Fibroblast of pulmonary artery (primary cell): ENCODE data around the gene RBM5.

Experiments used
- DNase-seq: peaks from one replicate; pipeline ENCODE4 v3.0.0-alpha.2; 2010; ENCODE audit warnings: low read depth
- H3K4me3 ChIP-seq: replicated peaks from 2 replicates; pipeline ENCODE4 v1.5.1; 2011; ENCODE audit warnings: low read depth, mild to moderate bottlenecking, control low read depth, low read length, moderate library complexity
- TF ChIP-seq, protein P1 (sequence below): IDR thresholded peaks from 2 replicates; pipeline ENCODE4 v1.5.1; 2011; ENCODE audit warnings: mild to moderate bottlenecking, control low read depth, low read length, inconsistent platforms; ENCODE audit errors: missing control alignments

Gene RBM5

DNA sequence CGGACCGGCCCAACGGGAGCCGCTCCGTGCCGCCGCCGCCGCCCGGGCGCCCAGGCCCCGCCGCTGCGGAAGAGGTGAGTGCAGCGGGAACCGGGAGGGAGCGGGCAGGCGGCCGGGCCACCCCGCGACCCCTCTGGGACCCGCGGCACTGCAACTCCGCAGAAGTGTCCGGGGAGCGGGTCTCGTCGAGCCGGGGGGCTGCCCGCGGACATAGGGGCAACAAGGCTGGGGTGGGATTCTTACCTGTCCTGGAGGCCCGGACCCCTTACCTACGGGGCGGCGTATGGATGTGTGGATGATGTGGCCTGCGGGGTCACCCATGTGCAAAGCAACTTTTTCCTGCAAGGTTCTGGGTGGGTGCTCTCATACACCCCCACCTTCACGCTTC is 66.8 kb downstream of the RBM5 start:
- peak overlapping the region; percentile 64 for H3K4me3 ChIP-seq

DNA sequence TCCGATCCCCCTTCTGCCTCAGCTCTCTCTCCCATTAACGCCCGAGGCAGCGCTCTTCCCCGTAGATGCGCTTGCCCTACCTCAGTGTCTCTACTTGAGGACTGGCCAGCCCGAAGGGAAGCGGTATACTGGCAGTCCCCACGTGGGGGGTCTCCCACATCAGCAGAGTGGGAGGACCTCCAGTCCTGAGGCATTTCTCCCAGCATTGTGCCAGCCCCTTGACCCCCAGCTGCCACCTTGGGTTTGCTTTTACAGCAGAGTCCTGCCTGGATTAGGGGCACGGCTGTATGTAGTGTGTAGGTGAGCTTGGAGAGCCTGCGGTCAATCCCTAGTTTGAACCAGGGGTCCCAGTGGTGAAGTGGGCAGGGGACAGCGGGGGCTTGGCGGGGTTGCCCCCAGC is 67.2 kb downstream of the RBM5 start:
- H3K4me3 ChIP-seq = peak overlapping the region; percentile 64
- DNase-seq = no peak
- TF ChIP-seq, protein P1, sequence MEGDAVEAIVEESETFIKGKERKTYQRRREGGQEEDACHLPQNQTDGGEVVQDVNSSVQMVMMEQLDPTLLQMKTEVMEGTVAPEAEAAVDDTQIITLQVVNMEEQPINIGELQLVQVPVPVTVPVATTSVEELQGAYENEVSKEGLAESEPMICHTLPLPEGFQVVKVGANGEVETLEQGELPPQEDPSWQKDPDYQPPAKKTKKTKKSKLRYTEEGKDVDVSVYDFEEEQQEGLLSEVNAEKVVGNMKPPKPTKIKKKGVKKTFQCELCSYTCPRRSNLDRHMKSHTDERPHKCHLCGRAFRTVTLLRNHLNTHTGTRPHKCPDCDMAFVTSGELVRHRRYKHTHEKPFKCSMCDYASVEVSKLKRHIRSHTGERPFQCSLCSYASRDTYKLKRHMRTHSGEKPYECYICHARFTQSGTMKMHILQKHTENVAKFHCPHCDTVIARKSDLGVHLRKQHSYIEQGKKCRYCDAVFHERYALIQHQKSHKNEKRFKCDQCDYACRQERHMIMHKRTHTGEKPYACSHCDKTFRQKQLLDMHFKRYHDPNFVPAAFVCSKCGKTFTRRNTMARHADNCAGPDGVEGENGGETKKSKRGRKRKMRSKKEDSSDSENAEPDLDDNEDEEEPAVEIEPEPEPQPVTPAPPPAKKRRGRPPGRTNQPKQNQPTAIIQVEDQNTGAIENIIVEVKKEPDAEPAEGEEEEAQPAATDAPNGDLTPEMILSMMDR = no peak

More for the DNA sequence above, 66.8 kb downstream of the RBM5 start:
- DNase-seq = no peak
- TF ChIP-seq, protein P1 = no peak

- DNase-seq = peak; percentile 47
- TF ChIP-seq, protein P1 = no peak
- H3K4me3 ChIP-seq = peak overlapping the region; percentile 64
Observed at GRCh38 chr3:50156549-50157493, 68.1 kb downstream of the RBM5 start.

DNA sequence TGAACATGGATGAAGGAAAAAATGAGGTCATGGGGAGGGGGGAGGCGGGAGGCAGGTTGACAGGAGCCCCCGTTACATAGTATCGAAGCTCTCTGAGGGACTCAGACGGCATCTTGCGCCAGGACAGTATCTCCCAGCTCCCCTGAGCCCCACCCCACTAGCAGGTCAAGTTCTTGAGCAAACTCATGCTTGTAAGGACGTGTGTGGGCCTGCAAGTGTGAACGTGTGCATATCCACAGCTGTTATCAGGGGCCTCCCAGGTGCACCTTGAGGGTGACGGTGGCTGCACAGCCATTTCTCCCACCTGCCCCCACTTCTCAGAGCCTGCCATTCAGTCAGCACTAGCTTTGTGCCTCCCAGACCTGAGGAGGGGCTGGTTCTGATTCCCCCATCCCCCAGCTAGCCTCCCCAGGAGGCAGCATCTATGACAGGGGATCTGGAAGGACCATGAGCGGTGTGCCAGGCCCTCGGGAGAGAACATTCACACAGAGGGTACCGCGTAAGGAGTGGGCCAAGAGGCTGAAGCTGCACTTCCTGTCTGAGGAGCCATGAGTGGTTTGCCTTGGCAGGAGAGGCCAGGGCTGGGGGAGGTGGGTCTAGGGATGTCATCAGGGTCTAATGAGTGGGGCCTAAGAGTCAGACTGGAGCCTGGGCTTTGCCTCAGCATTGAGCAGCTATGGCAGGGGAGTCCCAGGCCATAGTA is 69.3 kb downstream of the RBM5 start:
- H3K4me3 ChIP-seq = no peak overlapping the region
- peak; percentile 31 for DNase-seq
- TF ChIP-seq, protein P1 = no peak

DNA sequence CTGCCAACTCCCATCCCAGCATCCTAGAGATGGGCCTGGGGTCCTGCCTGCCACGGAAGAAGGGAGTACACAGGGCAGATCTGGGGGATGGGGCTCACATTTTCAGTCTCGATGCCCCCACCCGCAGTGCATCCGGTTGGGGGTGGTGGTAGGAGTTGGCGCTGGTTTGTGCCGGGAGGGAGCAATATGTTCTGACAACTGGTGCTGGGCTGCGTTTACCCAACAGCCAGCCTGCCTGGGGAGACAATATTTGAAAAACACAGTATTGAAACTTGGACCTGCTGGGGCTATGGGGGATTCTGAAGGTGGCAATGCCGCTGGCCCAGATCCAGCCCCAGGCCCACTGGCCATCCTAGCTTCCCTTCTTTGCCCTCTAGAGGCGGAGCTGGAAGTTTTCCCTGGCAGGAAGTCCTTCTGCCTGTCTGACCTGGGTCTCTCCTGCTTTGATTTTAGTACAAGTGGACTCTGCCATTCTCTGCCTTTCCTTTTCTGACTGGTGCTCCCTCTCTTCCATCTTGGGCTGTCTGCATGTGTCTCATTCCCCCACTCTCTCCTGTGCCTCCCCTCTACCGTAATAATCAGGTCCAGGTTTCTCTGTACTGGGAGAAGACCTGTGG is 69.9 kb downstream of the RBM5 start:
- TF ChIP-seq, protein P1 = no peak
- H3K4me3 ChIP-seq = no peak overlapping the region
- DNase-seq = no peak

DNA sequence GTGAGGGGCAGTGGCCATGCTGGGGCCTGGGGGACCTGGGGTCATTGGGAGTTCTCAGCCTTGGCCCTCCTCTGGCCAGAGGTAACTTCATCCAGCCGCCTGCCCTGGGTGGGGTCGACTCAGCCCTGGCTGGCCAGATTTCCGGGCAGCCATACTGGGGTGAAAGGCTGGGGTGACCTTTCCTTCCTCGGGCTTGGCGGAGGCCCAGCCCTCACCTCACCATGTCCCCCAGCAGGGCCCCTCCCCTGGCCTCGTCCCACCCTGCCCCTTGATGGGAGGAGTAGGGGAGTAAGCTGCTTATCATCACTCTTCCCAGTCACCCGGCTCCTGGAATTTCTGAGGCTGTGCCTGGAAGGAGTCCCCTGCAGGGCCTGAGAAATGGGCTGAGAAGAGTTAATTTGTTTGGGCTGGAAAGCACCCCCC is 71.9 kb downstream of the RBM5 start:
- H3K4me3 ChIP-seq = no peak overlapping the region
- TF ChIP-seq, protein P1 = no peak
- DNase-seq = no peak
